T-helper 2 cell treated with Interferon-gamma antibody and Interleukin-4, amounts not matched to agents 5 μg/mL and 100 μg/mL, for 36 hours (primary cell): ENCODE data around the gene FBXL19.

Source experiments
- DNase-seq: peaks from one replicate; pipeline ENCODE4 v3.0.0; 2021; ENCODE audit warnings: low spot score
- H3K27ac Mint-ChIP-seq: one replicate; pipeline ENCODE4 v1.8.0; 2021; ENCODE audit warnings: mild to moderate bottlenecking, mixed read lengths
- H3K27me3 Mint-ChIP-seq: one replicate; pipeline ENCODE4 v1.8.0; 2021; ENCODE audit warnings: low read depth, mixed read lengths
- H3K36me3 Mint-ChIP-seq: one replicate; pipeline ENCODE4 v1.8.0; 2021; ENCODE audit warnings: low read depth, mixed read lengths
- H3K4me1 Mint-ChIP-seq: one replicate; pipeline ENCODE4 v1.8.0; 2021; ENCODE audit warnings: low read depth, mixed read lengths
- H3K4me3 Mint-ChIP-seq: one replicate; pipeline ENCODE4 v1.8.0; 2022; ENCODE audit warnings: mild to moderate bottlenecking, moderate library complexity, mixed read lengths
- H3K9me3 Mint-ChIP-seq: one replicate; pipeline ENCODE4 v1.8.0; 2021; ENCODE audit warnings: mixed read lengths

Gene FBXL19

GRCh38 chr16:30901201-30902028 is 22.0 kb upstream of the FBXL19 start:
- peaks cover 32% of the 10 kb centered on the region for H3K4me1 Mint-ChIP-seq
- peak overlapping the region; percentile 76 for H3K4me3 Mint-ChIP-seq
- no peak for DNase-seq
- H3K36me3 Mint-ChIP-seq: peaks cover 8% of the 10 kb centered on the region
- H3K27me3 Mint-ChIP-seq: no peaks in the 10 kb centered on the region
- H3K9me3 Mint-ChIP-seq: peaks cover 4% of the 10 kb centered on the region
- peak overlapping the region; percentile 72 for H3K27ac Mint-ChIP-seq

GRCh38 chr16:30902029-30902972 is 21.1 kb upstream of the FBXL19 start:
- Mint-ChIP-seq H3K4me3 (peak overlapping the region; percentile 99), H3K36me3 (peaks cover 8% of the 10 kb centered on the region), H3K9me3 (peaks cover 4% of the 10 kb centered on the region), H3K27me3 (no peaks in the 10 kb centered on the region), H3K27ac (peak overlapping the region; percentile 99), H3K4me1 (peaks cover 28% of the 10 kb centered on the region)
- DNase-seq: peak; percentile 72

GRCh38 chr16:30903002-30903401 is 20.4 kb upstream of the FBXL19 start:
- H3K36me3 Mint-ChIP-seq: peaks cover 8% of the 10 kb centered on the region
- no peaks in the 10 kb centered on the region for H3K27me3 Mint-ChIP-seq
- H3K4me3 Mint-ChIP-seq: peak overlapping the region; percentile 99
- DNase-seq: no peak
- peaks cover 4% of the 10 kb centered on the region for H3K9me3 Mint-ChIP-seq
- peak overlapping the region; percentile 99 for H3K27ac Mint-ChIP-seq
- peaks cover 32% of the 10 kb centered on the region for H3K4me1 Mint-ChIP-seq

- peak overlapping the region; percentile 99 for H3K27ac Mint-ChIP-seq
- no peaks in the 10 kb centered on the region for H3K27me3 Mint-ChIP-seq
- DNase-seq: no peak
These were observed 19.8 kb upstream of the FBXL19 start for GRCh38 chr16:30903596-30903995.

GRCh38 chr16:30904114-30904780 is 19.1 kb upstream of the FBXL19 start:
- Mint-ChIP-seq H3K36me3 (peaks cover 8% of the 10 kb centered on the region), H3K4me3 (no peak overlapping the region), H3K9me3 (peaks cover 4% of the 10 kb centered on the region), H3K27ac (peak overlapping the region; percentile 99), H3K27me3 (no peaks in the 10 kb centered on the region), H3K4me1 (peaks cover 32% of the 10 kb centered on the region)
- no peak for DNase-seq

More at GRCh38 chr16:30903596-30903995, 19.8 kb upstream of the FBXL19 start:
- H3K4me3 Mint-ChIP-seq: peak overlapping the region; percentile 99
- peaks cover 4% of the 10 kb centered on the region for H3K9me3 Mint-ChIP-seq
- peaks cover 32% of the 10 kb centered on the region for H3K4me1 Mint-ChIP-seq
- H3K36me3 Mint-ChIP-seq: peaks cover 8% of the 10 kb centered on the region

- Mint-ChIP-seq H3K9me3 (peaks cover 4% of the 10 kb centered on the region), H3K4me1 (peaks cover 18% of the 10 kb centered on the region), H3K36me3 (peaks cover 8% of the 10 kb centered on the region), H3K27ac (no peak overlapping the region), H3K27me3 (no peaks in the 10 kb centered on the region), H3K4me3 (no peak overlapping the region)
- no peak for DNase-seq
These were observed 16.3 kb upstream of the FBXL19 start for GRCh38 chr16:30907064-30907463.

GRCh38 chr16:30910427-30911029 is 12.8 kb upstream of the FBXL19 start:
- Mint-ChIP-seq H3K4me1 (peaks cover 5% of the 10 kb centered on the region), H3K36me3 (no peaks in the 10 kb centered on the region), H3K9me3 (no peaks in the 10 kb centered on the region), H3K27ac (no peak overlapping the region), H3K27me3 (no peaks in the 10 kb centered on the region), H3K4me3 (no peak overlapping the region)
- DNase-seq: no peak

- H3K4me3 Mint-ChIP-seq: no peak overlapping the region
- H3K4me1 Mint-ChIP-seq: peaks cover 1% of the 10 kb centered on the region
- no peaks in the 10 kb centered on the region for H3K27me3 Mint-ChIP-seq
- no peaks in the 10 kb centered on the region for H3K36me3 Mint-ChIP-seq
- H3K27ac Mint-ChIP-seq: no peak overlapping the region
- no peaks in the 10 kb centered on the region for H3K9me3 Mint-ChIP-seq
- no peak for DNase-seq
These were observed 10.5 kb upstream of the FBXL19 start for GRCh38 chr16:30912794-30913412.

GRCh38 chr16:30914830-30915229 is 8.5 kb upstream of the FBXL19 start:
- no peak for DNase-seq
- Mint-ChIP-seq H3K9me3 (no peaks in the 10 kb centered on the region), H3K36me3 (no peaks in the 10 kb centered on the region)

GRCh38 chr16:30918614-30919013 is 4.8 kb upstream of the FBXL19 start:
- H3K27me3 Mint-ChIP-seq: no peaks in the 10 kb centered on the region
- peaks cover 11% of the 10 kb centered on the region for H3K4me1 Mint-ChIP-seq
- no peaks in the 10 kb centered on the region for H3K36me3 Mint-ChIP-seq
- no peak overlapping the region for H3K4me3 Mint-ChIP-seq
- DNase-seq: no peak
- H3K27ac Mint-ChIP-seq: peak overlapping the region; percentile 62
- no peaks in the 10 kb centered on the region for H3K9me3 Mint-ChIP-seq

More at GRCh38 chr16:30914830-30915229, 8.5 kb upstream of the FBXL19 start:
- Mint-ChIP-seq H3K4me1 (no peaks in the 10 kb centered on the region), H3K4me3 (no peak overlapping the region), H3K27me3 (no peaks in the 10 kb centered on the region), H3K27ac (no peak overlapping the region)

- Mint-ChIP-seq H3K36me3 (peaks cover under 1% of the 10 kb centered on the region), H3K9me3 (no peaks in the 10 kb centered on the region), H3K27me3 (no peaks in the 10 kb centered on the region), H3K27ac (peak overlapping the region; percentile 2), H3K4me3 (peak overlapping the region; percentile 96), H3K4me1 (peaks cover 18% of the 10 kb centered on the region)
- DNase-seq: no peak
These were observed 2.5 kb upstream of the FBXL19 start for GRCh38 chr16:30920891-30921290.

GRCh38 chr16:30921459-30921747 is 2.0 kb upstream of the FBXL19 start:
- Mint-ChIP-seq H3K4me1 (peaks cover 22% of the 10 kb centered on the region), H3K36me3 (peaks cover 4% of the 10 kb centered on the region), H3K27ac (peak overlapping the region; percentile 98), H3K9me3 (no peaks in the 10 kb centered on the region), H3K4me3 (peak overlapping the region; percentile 96), H3K27me3 (no peaks in the 10 kb centered on the region)
- DNase-seq: no peak

- H3K9me3 Mint-ChIP-seq: no peaks in the 10 kb centered on the region
- peak overlapping the region; percentile 96 for H3K4me3 Mint-ChIP-seq
- peaks cover 25% of the 10 kb centered on the region for H3K4me1 Mint-ChIP-seq
- DNase-seq: peak; percentile 78
- peak overlapping the region; percentile 98 for H3K27ac Mint-ChIP-seq
- H3K27me3 Mint-ChIP-seq: no peaks in the 10 kb centered on the region
- peaks cover 4% of the 10 kb centered on the region for H3K36me3 Mint-ChIP-seq
These were observed 1.5 kb upstream of the FBXL19 start for GRCh38 chr16:30921748-30922419.
